GM18505 (cell line): ENCODE measurements around the gene MEST.
"Not testable (repeated sequence)": the region's sequence is repeated elsewhere in the genome, so short reads cannot be mapped to it uniquely, and the experiment has no call there.

Experiments
- ATAC-seq: cut with Tn5 transposase; IDR thresholded peaks from one replicate; pipeline ENCODE4 v1.9.1; 2021; ENCODE audit not compliant: unreplicated experiment
- POLR2A ChIP-seq: IDR thresholded peaks from 4 replicates; pipeline ENCODE4 v1.6.1; 2011; ENCODE audit warnings: borderline replicate concordance; ENCODE audit not compliant: insufficient read depth, insufficient read length; ENCODE audit errors: extremely low read depth

The MEST gene

DNA sequence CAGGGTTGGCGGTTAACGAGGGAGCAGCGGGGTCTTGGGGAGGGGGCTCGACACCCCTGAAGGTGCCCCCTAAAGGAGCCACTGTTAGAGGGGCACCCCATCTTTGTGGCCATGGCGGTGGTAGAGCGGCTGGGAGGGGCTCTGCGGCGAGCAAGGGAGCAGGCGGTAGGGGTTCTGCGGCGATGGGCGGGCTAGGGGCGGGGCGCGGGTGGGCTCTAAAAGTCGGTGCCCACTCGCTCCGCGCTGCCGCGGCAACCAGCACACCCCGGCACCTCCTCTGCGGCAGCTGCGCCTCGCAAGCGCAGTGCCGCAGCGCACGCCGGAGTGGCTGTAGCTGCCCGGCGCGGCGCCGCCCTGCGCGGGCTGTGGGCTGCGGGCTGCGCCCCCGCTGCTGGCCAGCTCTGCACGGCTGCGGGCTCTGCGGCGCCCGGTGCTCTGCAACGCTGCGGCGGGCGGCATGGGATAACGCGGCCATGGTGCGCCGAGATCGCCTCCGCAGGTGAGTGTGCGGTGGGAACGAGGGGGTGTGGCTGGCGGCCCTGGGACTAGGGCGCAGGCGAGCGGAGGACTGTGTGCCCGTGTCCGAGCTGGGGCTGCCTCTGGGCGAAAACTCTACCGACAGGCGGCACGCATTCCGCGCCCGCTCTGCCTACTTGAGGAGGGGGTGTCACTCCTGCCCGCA is at the start of gene MEST:
TSS of gene MEST (plus strand) at position 245 of the 682 bp plus-strand sequence. CDS start at position 474, 229 bp downstream.
- TF ChIP-seq POLR2A: no peak
- ATAC-seq: no peak

DNA sequence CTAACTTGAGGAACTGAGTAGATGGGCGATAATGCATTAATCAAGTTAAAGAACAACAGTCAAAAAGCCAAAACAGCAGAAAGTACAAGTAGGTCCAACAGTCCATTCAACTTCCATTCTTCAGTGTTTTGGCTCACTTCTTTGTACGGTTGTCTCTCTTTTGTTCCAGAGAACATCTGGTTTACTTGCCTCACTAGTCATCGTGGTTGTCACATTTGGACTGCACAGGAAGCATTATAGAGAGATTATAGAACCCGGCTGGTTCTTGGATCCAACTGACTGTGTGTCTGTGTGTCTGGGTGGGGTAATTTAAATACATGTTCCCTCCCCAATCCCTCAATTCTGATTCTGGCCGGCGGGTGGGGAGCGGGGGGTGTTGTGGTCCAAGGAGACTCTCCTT is 49.3 kb upstream of the MEST start:
- no peak for TF ChIP-seq POLR2A
- no peak for ATAC-seq

DNA sequence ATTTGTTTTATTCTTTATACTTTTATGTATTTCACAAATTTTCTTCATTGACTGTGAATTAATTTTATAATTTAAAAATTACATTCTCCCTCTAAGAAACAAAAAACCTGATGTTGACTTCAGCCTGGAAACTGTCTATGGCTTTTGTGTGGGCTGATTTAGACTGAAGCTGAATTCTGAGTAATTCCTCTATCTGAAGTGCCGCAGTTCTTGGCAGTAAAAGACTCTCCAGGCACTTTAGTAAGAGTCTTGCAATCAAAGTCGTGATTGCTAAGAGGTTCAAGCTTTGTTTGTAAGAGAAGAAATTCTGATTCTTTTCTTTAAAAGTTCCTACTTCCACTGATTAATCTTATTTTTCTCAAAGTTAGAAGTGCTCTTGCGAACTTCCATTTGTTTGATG is 47.7 kb upstream of the MEST start:
- ATAC-seq: no peak
- TF ChIP-seq POLR2A: no peak

DNA sequence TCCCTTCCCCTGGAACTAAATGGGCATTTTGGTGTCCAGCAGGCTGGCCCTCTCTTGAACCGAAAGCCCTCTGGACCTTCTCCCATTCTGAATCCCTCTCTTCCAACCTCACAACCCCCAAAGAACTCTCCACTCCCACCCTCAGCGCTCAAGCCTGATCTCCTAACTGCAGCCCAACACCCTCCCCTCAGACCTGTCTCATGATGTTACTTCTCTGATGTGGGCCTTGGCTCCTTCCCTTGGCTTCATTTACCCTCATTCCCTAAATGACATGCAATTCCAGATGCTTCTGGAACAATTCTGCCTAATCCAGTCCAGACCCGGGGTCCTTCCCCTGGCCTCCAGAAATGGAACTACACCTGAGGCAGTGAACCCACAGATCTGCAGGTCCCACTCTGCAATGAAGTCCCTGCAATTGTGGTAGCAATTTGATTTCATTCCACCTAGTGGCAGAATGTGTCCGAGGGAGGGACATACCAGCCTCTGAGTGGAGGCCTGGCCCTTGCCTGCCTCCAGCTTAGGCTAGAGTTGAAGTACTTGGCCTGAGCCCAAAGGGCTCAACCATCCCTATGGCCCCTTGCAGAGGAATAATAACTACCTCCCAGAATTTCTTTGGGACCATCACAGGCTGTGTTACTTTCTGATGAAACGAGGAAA is 47.0 kb upstream of the MEST start:
- no peak for TF ChIP-seq POLR2A

GRCh38 chr7:130446259-130446658 is 45.6 kb upstream of the MEST start:
- ATAC-seq: no peak
- no peak for TF ChIP-seq POLR2A

More for the DNA sequence above, 47.0 kb upstream of the MEST start:
- ATAC-seq: no peak

DNA sequence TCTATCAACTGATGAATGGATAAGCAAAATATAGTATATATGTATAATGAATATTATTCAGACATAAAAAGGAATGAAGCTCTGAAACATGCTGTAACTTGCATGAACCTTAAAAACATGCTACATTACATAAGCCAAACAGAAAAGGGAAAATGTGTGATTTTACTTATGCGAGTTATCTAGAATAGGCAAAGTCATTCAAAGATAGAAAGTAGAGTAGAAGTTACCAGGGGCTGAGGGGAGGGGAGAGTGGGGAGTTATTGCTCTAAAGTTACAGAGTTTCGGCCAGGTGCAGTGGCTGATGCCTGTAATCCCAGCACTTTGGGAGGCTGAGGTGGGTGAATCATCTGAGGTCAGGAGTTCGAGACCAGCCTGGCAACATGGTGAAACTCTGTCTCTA is 40.5 kb upstream of the MEST start:
- not testable (repeated sequence) for ATAC-seq

- ATAC-seq: no peak
- no peak for TF ChIP-seq POLR2A
Observed at GRCh38 chr7:130452951-130453350, 38.9 kb upstream of the MEST start.

DNA sequence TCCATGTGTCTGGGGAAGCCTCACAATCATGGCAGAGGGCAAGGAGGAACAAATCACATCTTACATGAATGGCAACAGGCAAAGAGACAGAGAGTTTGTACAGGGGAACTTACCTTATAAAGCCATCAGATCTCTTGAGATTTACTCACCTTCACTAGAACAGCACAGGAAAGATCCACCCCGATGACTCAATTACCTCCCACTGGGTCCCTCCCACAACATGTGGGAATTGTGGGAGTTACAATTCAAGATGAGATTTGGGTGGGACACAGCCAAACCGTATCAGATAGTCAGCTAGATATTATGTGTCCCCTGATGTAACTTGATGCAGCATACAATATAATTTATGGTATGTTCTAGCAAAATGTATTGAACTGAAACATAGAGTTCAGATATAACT is 36.9 kb upstream of the MEST start:
- no peak for ATAC-seq
- no peak for TF ChIP-seq POLR2A

- no peak for TF ChIP-seq POLR2A
- no peak for ATAC-seq
Observed at GRCh38 chr7:130458257-130458656, 33.6 kb upstream of the MEST start.

GRCh38 chr7:130461272-130461671 is 30.6 kb upstream of the MEST start:
- ATAC-seq: no peak
- no peak for TF ChIP-seq POLR2A

GRCh38 chr7:130463553-130464434 is 28.1 kb upstream of the MEST start:
- no peak for TF ChIP-seq POLR2A
- no peak for ATAC-seq

GRCh38 chr7:130468612-130469011 is 23.3 kb upstream of the MEST start:
- no peak for TF ChIP-seq POLR2A
- ATAC-seq: no peak

DNA sequence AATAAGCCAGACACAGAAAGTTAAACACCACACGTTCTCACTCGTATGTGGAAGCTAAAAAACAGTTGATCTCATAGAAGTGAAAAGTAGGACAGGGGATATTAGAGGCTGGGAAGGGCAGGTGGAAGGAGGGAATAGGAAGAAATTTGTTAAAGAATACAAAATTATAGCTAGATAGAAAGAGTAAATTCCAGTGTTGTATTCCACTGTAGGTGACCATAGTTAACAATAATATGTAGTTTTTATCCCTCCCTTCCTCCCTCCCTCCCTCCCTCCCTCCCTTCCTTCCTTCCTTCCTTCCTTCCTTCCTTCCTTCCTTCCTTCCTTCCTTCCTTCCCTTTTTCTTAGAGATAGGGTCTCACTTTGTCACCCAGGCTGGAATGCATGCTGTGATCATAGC is 19.9 kb upstream of the MEST start:
- TF ChIP-seq POLR2A: no peak
- no peak for ATAC-seq

GRCh38 chr7:130473289-130473688 is 18.6 kb upstream of the MEST start:
- no peak for TF ChIP-seq POLR2A
- no peak for ATAC-seq
